ENCODE data around the gene HTT-AS.

Gene HTT-AS

GRCh38 chr4:3022112-3022511 lies 52.2 kb downstream of the HTT-AS start:
- DNase-seq (ENCODE audit: extremely low read depth, low read depth): no peak
- TF ChIP-seq, protein P1, sequence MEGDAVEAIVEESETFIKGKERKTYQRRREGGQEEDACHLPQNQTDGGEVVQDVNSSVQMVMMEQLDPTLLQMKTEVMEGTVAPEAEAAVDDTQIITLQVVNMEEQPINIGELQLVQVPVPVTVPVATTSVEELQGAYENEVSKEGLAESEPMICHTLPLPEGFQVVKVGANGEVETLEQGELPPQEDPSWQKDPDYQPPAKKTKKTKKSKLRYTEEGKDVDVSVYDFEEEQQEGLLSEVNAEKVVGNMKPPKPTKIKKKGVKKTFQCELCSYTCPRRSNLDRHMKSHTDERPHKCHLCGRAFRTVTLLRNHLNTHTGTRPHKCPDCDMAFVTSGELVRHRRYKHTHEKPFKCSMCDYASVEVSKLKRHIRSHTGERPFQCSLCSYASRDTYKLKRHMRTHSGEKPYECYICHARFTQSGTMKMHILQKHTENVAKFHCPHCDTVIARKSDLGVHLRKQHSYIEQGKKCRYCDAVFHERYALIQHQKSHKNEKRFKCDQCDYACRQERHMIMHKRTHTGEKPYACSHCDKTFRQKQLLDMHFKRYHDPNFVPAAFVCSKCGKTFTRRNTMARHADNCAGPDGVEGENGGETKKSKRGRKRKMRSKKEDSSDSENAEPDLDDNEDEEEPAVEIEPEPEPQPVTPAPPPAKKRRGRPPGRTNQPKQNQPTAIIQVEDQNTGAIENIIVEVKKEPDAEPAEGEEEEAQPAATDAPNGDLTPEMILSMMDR (IDR thresholded peaks at IDR 0.05; ENCODE audit: low read depth, low read length, missing control alignments): no peak
- no peak overlapping the region for H3K4me3 ChIP-seq (replicated peaks; ENCODE audit: low read depth, low read length)

GRCh38 chr4:3021627-3022026 lies 52.7 kb downstream of the HTT-AS start:
- TF ChIP-seq, protein P1 (IDR thresholded peaks at IDR 0.05; ENCODE audit: low read depth, low read length, missing control alignments): no peak
- H3K4me3 ChIP-seq (replicated peaks; ENCODE audit: low read depth, low read length): no peak overlapping the region
- no peak for DNase-seq (ENCODE audit: extremely low read depth, low read depth)

GRCh38 chr4:3021127-3021526 lies 53.2 kb downstream of the HTT-AS start:
- no peak for DNase-seq (ENCODE audit: extremely low read depth, low read depth)
- H3K4me3 ChIP-seq (replicated peaks; ENCODE audit: low read depth, low read length): no peak overlapping the region
- TF ChIP-seq, protein P1 (IDR thresholded peaks at IDR 0.05; ENCODE audit: low read depth, low read length, missing control alignments): no peak

DNA sequence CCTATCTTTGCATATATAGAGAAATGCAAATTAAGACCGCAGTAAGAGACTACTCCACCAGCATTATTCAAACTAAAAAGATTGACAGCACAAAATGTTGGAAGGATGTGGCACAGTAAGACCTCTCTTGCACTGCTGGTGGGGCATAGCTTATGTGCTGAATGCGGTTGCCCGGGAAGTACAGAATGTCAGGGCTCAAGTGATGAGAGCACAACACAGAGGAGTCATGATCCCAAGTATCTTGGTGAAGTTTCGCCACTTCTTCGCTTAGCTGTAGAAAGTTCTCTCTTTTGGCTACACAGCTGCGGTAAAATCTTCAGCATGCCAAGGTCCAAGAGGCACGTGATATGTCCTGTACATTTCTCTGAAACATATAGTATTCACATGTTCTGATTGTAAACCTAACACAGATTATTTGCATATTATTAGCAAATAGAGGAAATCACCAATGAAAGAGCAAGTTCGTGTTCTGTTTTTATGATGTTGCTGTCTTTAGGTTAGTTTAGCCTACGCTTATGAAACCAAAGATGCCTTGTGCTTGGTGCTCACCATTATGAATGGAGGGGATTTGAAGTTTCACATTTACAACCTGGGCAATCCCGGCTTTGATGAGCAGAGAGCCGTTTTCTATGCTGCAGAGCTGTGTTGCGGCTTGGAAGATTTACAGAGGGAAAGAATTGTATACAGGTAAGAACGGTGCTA lies 55.0 kb downstream of the HTT-AS start:
- H3K4me3 ChIP-seq (replicated peaks; ENCODE audit: low read depth, low read length): no peak overlapping the region
- TF ChIP-seq, protein P1 (IDR thresholded peaks at IDR 0.05; ENCODE audit: low read depth, low read length, missing control alignments): no peak
- DNase-seq (ENCODE audit: extremely low read depth, low read depth): no peak

- TF ChIP-seq, protein P1 (IDR thresholded peaks at IDR 0.05; ENCODE audit: low read depth, low read length, missing control alignments): no peak
- no peak for DNase-seq (ENCODE audit: extremely low read depth, low read depth)
- no peak overlapping the region for H3K4me3 ChIP-seq (replicated peaks; ENCODE audit: low read depth, low read length)
Observed at GRCh38 chr4:3017504-3017903, 56.8 kb downstream of the HTT-AS start.

DNA sequence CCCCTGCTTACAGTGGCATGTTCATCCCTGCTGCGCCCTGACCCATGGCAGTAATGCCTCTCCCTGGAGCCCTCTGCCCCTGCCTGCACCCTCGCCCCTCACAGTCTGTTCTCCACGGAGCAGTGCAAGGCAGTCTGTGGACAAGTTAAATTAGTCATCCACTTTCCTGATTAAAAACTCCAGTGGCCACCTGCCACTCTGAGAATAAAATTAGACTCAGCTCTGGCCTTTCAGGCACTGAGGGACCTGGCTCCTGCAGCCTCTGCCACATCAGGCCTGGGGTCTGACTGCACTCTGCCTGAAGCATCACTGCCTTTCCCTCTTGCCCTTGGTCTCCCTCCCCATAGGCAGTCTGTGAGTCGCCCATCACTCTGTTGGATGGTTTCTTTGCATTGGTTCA lies 57.4 kb downstream of the HTT-AS start:
- DNase-seq (ENCODE audit: extremely low read depth, low read depth): no peak
- no peak overlapping the region for H3K4me3 ChIP-seq (replicated peaks; ENCODE audit: low read depth, low read length)
- TF ChIP-seq, protein P1 (IDR thresholded peaks at IDR 0.05; ENCODE audit: low read depth, low read length, missing control alignments): no peak

Measured in HFF-Myc (cell line).